Breast epithelium (tissue), 4 donors: ENCODE data around the gene G3BP1. TPM values are rescaled to one million over a fixed set of nuclear protein-coding genes. Genes with fewer than 3 reads are reported as not detected.

Experiments
- DNase-seq, 2 donors: peaks; one replicate each; pipeline ENCODE4 v3.0.0-alpha.2; 2019; ENCODE audit warnings: low spot score in 2 of 2
- H3K27ac ChIP-seq, 2 donors: fragments of 200-600 bp; sonication (generic) in 1 of 2; one replicate each; pipeline ENCODE4 v1.5.1; 2016 to 2019; ENCODE audit warnings: mild to moderate bottlenecking in 1 of 2
- H3K27me3 ChIP-seq, 2 donors: fragments of 200-600 bp; sonication (generic) in 1 of 2; one replicate each; pipeline versions ENCODE4 v1.5.1 to v1.6.0; 2017 to 2019; ENCODE audit warnings: control low read depth in 1 of 2, mild to moderate bottlenecking in 1 of 2
- H3K36me3 ChIP-seq: fragments of 200-600 bp; one replicate; pipeline ENCODE4 v1.5.1; 2019
- H3K4me1 ChIP-seq, 2 donors: fragments of 200-600 bp; sonication (generic); one replicate each; pipeline ENCODE4 v1.5.1; 2016 to 2019; ENCODE audit warnings: control low read depth in 1 of 2
- H3K4me3 ChIP-seq, 3 donors: fragments of 200-600 bp; sonication (generic); 1 replicate in 2 of 3; 2 replicates in 1 of 3; pipeline ENCODE4 v1.5.1; 2016 to 2019; ENCODE audit warnings: mild to moderate bottlenecking in 3 of 3, moderate library complexity in 2 of 3
- H3K9me3 ChIP-seq, 2 donors: fragments of 200-600 bp; sonication (generic) in 1 of 2; one replicate each; pipeline ENCODE4 v1.5.1; 2016 to 2019; ENCODE audit warnings: control low read depth in 1 of 2
- CTCF ChIP-seq, 3 donors: fragments of 450-650 bp; IDR thresholded peaks; one replicate each; pipeline ENCODE4 v1.5.1; 2016 to 2017; ENCODE audit warnings: antibody characterized with exemption in 3 of 3, mild to moderate bottlenecking in 3 of 3, moderate library complexity in 3 of 3
- POLR2A ChIP-seq: fragments of 450-650 bp; IDR thresholded peaks from one replicate; pipeline ENCODE4 v1.6.1; 2016; ENCODE audit warnings: antibody characterized with exemption, mild to moderate bottlenecking, moderate library complexity
- POLR2AphosphoS5 ChIP-seq, 3 donors: sonication (generic); formaldehyde crosslinking; IDR thresholded peaks; one replicate each; pipeline ENCODE4 v1.6.1; 2017; ENCODE audit warnings: antibody characterized with exemption in 3 of 3
- intact Hi-C: fragments of 100-400 bp; cut with DNase I; formaldehyde crosslinking; loops from one replicate; pipeline ENCODE4 v1.15.1; 2023; ENCODE audit warnings: low total_unique reads
- total RNA-seq, 3 donors: library from RNA; depleted of rRNA; stranded (reverse); fragments of >200 nt; gene quantifications; one replicate each; pipeline ENCODE4 v1.1.0, GENCODE V29; 2016

G3BP1 gene
- total RNA-seq, 3 donors from 2014 or later = 98.6 to 128 (median 107) TPM

GRCh38 chr5:151742870-151743294, 28.9 kb upstream of the G3BP1 start:
- H3K27me3 ChIP-seq = no peaks in the 10 kb centered on the region
- no peak overlapping the region for H3K4me3 ChIP-seq
- H3K36me3 ChIP-seq = no peaks in the 10 kb centered on the region
- peak; percentile 24 to 68 (median 56) for TF ChIP-seq CTCF (IDR thresholded peaks at IDR 0.05)
- TF ChIP-seq POLR2AphosphoS5 (IDR thresholded peaks at IDR 0.05) = peak in 1 of 3 donors; percentile 22
- TF ChIP-seq POLR2A = no peak
- no peaks in the 10 kb centered on the region for H3K9me3 ChIP-seq
- DNase-seq = no peak
- H3K4me1 ChIP-seq = peaks cover 0 to 5% of the 10 kb centered on the region in 2 donors
- peak overlapping the region in 1 of 2 donors; percentile 2 for H3K27ac ChIP-seq
- intact Hi-C loops = loop anchor here (5.0 kb wide), 1 partner anchor 81 kb away; no protein-coding TSS in a partner anchor

GRCh38 chr5:151743530-151743929, 28.2 kb upstream of the G3BP1 start:
- Histone ChIP-seq H3K27me3 (no peaks in the 10 kb centered on the region), H3K4me1 (peaks cover 0 to 5% of the 10 kb centered on the region in 2 donors), H3K36me3 (no peaks in the 10 kb centered on the region), H3K9me3 (no peaks in the 10 kb centered on the region), H3K4me3 (no peak overlapping the region), H3K27ac (no peak overlapping the region)
- TF ChIP-seq CTCF (IDR thresholded peaks at IDR 0.05) = no peak
- TF ChIP-seq POLR2AphosphoS5 (IDR thresholded peaks at IDR 0.05) = no peak
- TF ChIP-seq POLR2A = no peak
- intact Hi-C loops = loop anchor here (5.0 kb wide), 1 partner anchor 81 kb away; no protein-coding TSS in a partner anchor
- no peak for DNase-seq

GRCh38 chr5:151745071-151745705, 26.6 kb upstream of the G3BP1 start:
- TF ChIP-seq CTCF (IDR thresholded peaks at IDR 0.05) = no peak
- TF ChIP-seq POLR2AphosphoS5 (IDR thresholded peaks at IDR 0.05) = peak in 1 of 3 donors; percentile 38
- Histone ChIP-seq H3K4me1 (peaks cover 0 to 5% of the 10 kb centered on the region in 2 donors), H3K9me3 (no peaks in the 10 kb centered on the region), H3K27ac (peak overlapping the region; percentile 75 to 80), H3K36me3 (no peaks in the 10 kb centered on the region), H3K27me3 (no peaks in the 10 kb centered on the region), H3K4me3 (no peak overlapping the region)
- peak in 1 of 2 donors; percentile 87 for DNase-seq
- intact Hi-C loops = no loop called here

- Histone ChIP-seq H3K4me1 (peaks cover 0 to 5% of the 10 kb centered on the region in 2 donors), H3K27ac (peak overlapping the region in 1 of 2 donors; percentile 9), H3K27me3 (no peaks in the 10 kb centered on the region), H3K4me3 (no peak overlapping the region), H3K9me3 (no peaks in the 10 kb centered on the region), H3K36me3 (no peaks in the 10 kb centered on the region)
- intact Hi-C loops = no loop called here
- no peak for DNase-seq
- TF ChIP-seq POLR2AphosphoS5 (IDR thresholded peaks at IDR 0.05) (no peak), POLR2A (no peak), CTCF (IDR thresholded peaks at IDR 0.05) (no peak)
Measured at GRCh38 chr5:151750121-151750520, 21.6 kb upstream of the G3BP1 start.

- DNase-seq = no peak
- H3K36me3 ChIP-seq = no peaks in the 10 kb centered on the region
- H3K4me1 ChIP-seq = no peaks in the 10 kb centered on the region
- H3K9me3 ChIP-seq = no peaks in the 10 kb centered on the region
- H3K4me3 ChIP-seq = no peak overlapping the region
- H3K27ac ChIP-seq = no peak overlapping the region
- H3K27me3 ChIP-seq = no peaks in the 10 kb centered on the region
- intact Hi-C loops = no loop called here
- no peak for TF ChIP-seq CTCF (IDR thresholded peaks at IDR 0.05)
- TF ChIP-seq POLR2A = no peak
- TF ChIP-seq POLR2AphosphoS5 (IDR thresholded peaks at IDR 0.05) = no peak
Measured at GRCh38 chr5:151751091-151751490, 20.7 kb upstream of the G3BP1 start.
